GM12891 (cell line): ENCODE measurements around the gene ANXA5.
"Not testable (repeated sequence)": the region's sequence is repeated elsewhere in the genome, so short reads cannot be mapped to it uniquely, and the experiment has no call there.

Source experiments
- DNase-seq: peaks from one replicate; pipeline ENCODE4 v3.0.0; 2011; ENCODE audit warnings: low spot score; ENCODE audit not compliant: insufficient read length
- FAIRE-seq: peaks from 2 replicates; lab custom pipeline; 2011; peaks lifted over from hg19 to GRCh38; lab: Jason Lieb, UNC
- PAX5 ChIP-seq: IDR thresholded peaks from 2 replicates; pipeline ENCODE4 v1.6.1; 2011; ENCODE audit warnings: low read length, moderate library complexity, mild to moderate bottlenecking; ENCODE audit not compliant: insufficient read depth, severe bottlenecking
- POLR2A ChIP-seq: IDR thresholded peaks from 2 replicates; pipeline ENCODE4 v1.6.1; 2011; ENCODE audit warnings: low read depth, low read length, control low read depth
- POLR2AphosphoS5 ChIP-seq: IDR thresholded peaks from 2 replicates; pipeline ENCODE4 v1.6.1; 2011; ENCODE audit warnings: low read depth, low read length, control low read depth
- POU2F2 ChIP-seq: IDR thresholded peaks from 2 replicates; pipeline ENCODE4 v1.6.1; 2011; ENCODE audit warnings: low read depth, mild to moderate bottlenecking, control low read depth, low read length, moderate library complexity
- SPI1 ChIP-seq: IDR thresholded peaks from 2 replicates; pipeline ENCODE4 v1.6.1; 2011; ENCODE audit warnings: low read depth, low read length, control low read depth
- TAF1 ChIP-seq: IDR thresholded peaks from 2 replicates; pipeline ENCODE4 v1.6.1; 2011; ENCODE audit warnings: low read depth, low read length, control low read depth

The ANXA5 gene

DNA sequence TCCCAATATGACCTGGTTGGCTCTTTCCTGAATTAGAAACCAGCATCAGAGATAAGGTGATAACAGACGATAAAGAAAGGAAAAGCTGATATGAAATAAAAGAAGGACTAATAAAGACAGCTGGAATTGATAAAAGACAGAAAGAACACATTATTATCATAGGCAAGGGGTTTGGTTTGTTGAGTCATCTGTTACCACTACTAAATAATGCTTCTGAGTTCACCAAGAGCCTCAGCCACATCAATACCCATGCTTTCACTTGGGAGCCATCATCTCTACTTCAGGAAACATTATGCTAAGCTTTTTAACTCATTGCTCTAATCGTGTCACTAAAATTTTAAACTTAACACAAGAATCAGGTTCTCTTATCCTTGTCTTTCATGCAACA is 27.6 kb downstream of the ANXA5 start:
- DNase-seq, result no peak
- FAIRE-seq, result no peak
- no peak for TF ChIP-seq PAX5
- TF ChIP-seq SPI1, result no peak
- TF ChIP-seq POU2F2, result no peak
- no peak for TF ChIP-seq POLR2A
- TF ChIP-seq POLR2AphosphoS5, result no peak
- TF ChIP-seq TAF1, result no peak

GRCh38 chr4:121668368-121669162 is 28.2 kb downstream of the ANXA5 start:
- TF ChIP-seq TAF1 (no peak), POLR2A (no peak), POLR2AphosphoS5 (no peak), SPI1 (no peak), POU2F2 (no peak), PAX5 (no peak)
- DNase-seq (no peak), FAIRE-seq (no peak)

DNA sequence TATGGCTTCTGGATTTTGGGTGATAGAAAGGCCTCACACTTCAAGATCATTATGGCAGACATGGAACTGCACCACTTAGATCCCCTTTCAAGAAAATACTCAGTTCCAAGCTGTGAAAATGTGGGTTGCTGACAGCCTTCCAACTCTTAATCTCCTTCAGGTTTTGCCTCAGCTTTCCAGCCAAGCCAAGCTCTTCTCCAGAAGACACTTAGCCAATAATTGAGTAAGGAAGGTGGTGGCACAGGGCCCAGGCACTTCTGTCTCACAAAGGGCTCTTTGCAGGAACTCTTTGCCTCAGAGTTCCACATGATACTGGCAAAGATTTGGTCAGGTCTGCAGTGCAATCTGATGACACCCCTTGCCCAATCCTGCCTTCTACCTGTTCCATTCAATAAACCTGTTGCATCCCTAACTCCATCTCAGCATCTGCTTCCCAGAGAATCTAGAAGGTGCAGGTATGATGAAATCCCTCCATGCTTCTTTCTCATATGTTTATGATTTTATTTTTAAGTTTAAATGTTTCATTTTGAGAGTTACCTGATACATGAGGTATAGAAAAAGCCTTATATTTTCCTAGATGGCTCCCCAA is 30.6 kb downstream of the ANXA5 start:
- FAIRE-seq (no peak), DNase-seq (no peak)
- no peak for TF ChIP-seq POLR2AphosphoS5
- no peak for TF ChIP-seq PAX5
- no peak for TF ChIP-seq POU2F2
- TF ChIP-seq POLR2A, result no peak
- no peak for TF ChIP-seq TAF1
- no peak for TF ChIP-seq SPI1

GRCh38 chr4:121665371-121665770 is 31.4 kb downstream of the ANXA5 start:
- DNase-seq, result no peak
- FAIRE-seq, result no peak
- TF ChIP-seq PAX5, result no peak
- TF ChIP-seq POLR2AphosphoS5, result no peak

DNA sequence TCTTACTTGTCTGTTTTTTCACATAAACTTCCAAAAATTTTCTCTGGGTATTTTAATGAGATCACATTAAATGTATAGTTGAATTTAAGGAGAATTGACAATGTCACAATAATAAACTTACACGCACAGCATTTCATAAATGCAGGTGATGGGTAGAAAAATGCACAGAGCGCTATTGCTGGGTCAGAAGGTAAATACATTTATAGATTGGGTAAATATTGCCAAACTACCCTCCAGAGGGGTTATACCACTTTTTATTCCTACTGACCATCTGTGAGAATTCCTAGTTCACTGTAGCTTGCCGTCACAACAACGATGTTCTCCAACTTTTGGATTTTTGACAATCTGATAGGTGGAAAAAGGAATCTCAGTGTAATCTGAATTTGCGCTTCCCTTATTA is 34.6 kb downstream of the ANXA5 start:
- no peak for DNase-seq
- no peak for FAIRE-seq
- TF ChIP-seq POLR2AphosphoS5 (no peak), POU2F2 (no peak), TAF1 (no peak), POLR2A (no peak), SPI1 (no peak), PAX5 (no peak)

GRCh38 chr4:121660175-121660933 is 36.4 kb downstream of the ANXA5 start:
- DNase-seq, FAIRE-seq: not testable (repeated sequence)

- DNase-seq (no peak), FAIRE-seq (no peak)
- TF ChIP-seq SPI1, result no peak
- no peak for TF ChIP-seq POU2F2
- TF ChIP-seq POLR2A, result no peak
- no peak for TF ChIP-seq TAF1
- no peak for TF ChIP-seq PAX5
- no peak for TF ChIP-seq POLR2AphosphoS5
These were observed 38.7 kb downstream of the ANXA5 start for GRCh38 chr4:121658125-121658524.

DNA sequence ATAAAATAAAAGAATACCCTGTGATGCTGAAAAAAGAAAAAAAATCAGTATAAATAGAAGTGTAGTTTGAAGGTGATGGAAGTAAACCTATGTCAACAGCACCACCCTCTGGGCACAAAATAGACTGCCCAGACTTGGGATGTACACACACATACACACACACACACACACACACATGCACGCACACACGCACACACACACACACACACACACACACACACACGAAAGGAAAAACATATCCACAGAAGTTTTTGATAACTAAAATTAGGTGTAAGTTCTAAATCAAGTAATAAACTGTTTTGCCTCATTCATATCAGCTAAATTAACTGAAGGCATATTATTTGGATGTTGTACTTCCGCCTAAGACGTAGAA is 40.5 kb downstream of the ANXA5 start:
- no peak for TF ChIP-seq TAF1
- no peak for TF ChIP-seq POLR2AphosphoS5
- TF ChIP-seq POLR2A, result no peak
- no peak for TF ChIP-seq PAX5
- TF ChIP-seq POU2F2, result no peak
- no peak for TF ChIP-seq SPI1
- no peak for DNase-seq
- FAIRE-seq, result peak; percentile 60

DNA sequence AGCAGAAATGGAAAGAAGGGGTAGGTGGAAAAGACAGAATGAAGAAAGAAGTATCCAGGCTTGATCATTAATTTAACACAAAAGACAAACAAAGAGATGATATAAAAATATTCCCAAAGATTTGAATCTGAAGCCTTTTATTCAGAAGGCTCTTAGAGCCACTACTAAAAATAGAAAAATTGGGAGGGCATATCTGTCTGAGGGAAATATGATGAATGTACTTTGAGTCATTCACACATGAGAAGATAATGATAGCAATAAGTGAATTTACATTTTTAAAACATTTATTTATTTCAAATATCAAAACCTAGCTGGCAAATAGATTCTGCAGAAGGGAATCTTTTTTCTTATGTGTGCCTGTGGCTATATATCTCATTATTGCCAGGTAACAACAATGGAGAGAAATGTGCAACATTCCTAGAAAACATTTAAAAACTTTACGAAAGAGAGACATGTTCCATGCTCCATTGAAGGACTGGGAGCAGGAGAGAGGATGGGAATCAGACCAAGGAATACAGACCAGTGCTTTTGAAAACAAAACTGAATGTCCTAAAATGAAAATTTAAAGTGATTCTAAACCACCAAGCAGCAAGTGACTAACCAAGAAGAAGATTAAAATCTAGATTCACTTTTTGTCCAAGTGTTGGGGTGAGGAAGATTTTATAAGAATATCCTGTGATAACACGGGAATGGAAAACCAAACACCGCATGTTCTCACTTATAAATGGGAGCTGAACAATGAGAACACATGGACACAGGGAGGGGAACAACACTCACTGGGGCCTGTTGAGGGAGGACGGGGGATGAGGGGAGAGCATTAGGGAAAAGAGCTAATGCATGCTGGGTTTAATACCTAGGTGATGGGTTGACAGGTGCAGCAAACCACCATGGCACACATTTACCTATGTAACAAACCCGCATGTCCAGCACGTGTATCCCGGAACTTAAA is 41.2 kb downstream of the ANXA5 start:
- no peak for TF ChIP-seq SPI1
- TF ChIP-seq POLR2AphosphoS5, result no peak
- no peak for TF ChIP-seq POLR2A
- TF ChIP-seq TAF1, result no peak
- TF ChIP-seq POU2F2, result no peak
- TF ChIP-seq PAX5, result no peak
- no peak for DNase-seq
- no peak for FAIRE-seq
